Activated CD8-positive, alpha-beta memory T cell treated with anti-CD3 and anti-CD28 coated beads for 48 hours (primary cell): Measurements from ENCODE around the gene IL17F.

Source experiments
- DNase-seq, 3 experiments: peaks; one replicate each; pipeline ENCODE4 v3.0.0-alpha.2; 2020; ENCODE audit warnings: low read depth in 2 of 3, low spot score in 2 of 3

Gene IL17F

GRCh38 chr6:52244400-52244799 lies at the start of gene IL17F:
Gene IL17F (minus strand): TSS chr6:52244500. CDS start chr6:52244429, 71 bp downstream.
- no peak for DNase-seq

DNA sequence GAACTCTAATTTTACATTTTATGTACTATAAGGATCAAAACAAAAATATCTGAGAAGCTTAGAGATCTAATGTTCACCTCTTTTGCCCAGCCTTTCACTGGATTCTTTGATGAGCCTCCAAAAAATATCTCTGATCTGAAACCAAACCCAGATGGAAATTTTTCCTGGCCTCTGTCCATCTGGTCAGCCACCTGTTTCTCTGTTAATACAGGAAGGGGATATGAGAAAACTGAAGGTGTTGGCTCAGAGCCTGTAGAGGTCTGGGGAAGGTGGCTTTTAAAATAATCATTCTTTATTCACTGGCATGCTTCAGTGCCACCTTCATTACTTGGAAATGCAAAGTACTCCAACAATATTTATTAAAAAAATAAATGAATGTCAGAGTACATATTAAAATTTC lies 48.8 kb upstream of the IL17F start:
- no peak for DNase-seq

DNA sequence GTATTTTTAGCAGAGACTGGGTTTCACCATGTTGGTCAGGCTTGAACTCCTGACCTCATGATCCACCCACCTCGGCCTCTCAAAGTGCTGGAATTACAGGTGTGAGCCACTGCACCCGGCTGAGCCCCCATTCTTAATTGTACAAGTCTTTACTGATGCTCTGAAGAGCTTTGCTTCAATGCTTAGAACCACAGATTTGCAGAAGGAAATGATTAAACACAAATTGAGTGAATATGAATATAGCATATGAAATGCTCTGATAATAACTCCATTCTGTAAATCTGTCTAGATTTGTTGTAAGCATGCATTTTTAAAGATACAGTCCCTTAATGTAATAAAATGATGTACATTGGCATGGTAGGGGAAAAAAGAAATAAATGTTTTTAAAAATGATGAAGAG lies 44.5 kb upstream of the IL17F start:
- no peak for DNase-seq

GRCh38 chr6:52288216-52288615 lies 43.9 kb upstream of the IL17F start:
- DNase-seq = no peak

- no peak for DNase-seq
Measured at GRCh38 chr6:52286798-52287432, 42.6 kb upstream of the IL17F start.

- DNase-seq = no peak
Measured at GRCh38 chr6:52285177-52286068, 41.1 kb upstream of the IL17F start.

GRCh38 chr6:52284460-52285176 lies 40.3 kb upstream of the IL17F start, which contains the start of gene MCM3:
Gene MCM3 (minus strand): TSS chr6:52284742. CDS start chr6:52284674, 68 bp downstream.
- DNase-seq = peak; percentile 58 to 92 (median 78)

GRCh38 chr6:52284131-52284459 lies 39.8 kb upstream of the IL17F start:
- DNase-seq = peak; percentile 32 to 43 (median 40)

- DNase-seq = no peak
Measured at GRCh38 chr6:52283111-52283510, 38.8 kb upstream of the IL17F start.

- no peak for DNase-seq
Measured at GRCh38 chr6:52276130-52276529, 31.8 kb upstream of the IL17F start.

DNA sequence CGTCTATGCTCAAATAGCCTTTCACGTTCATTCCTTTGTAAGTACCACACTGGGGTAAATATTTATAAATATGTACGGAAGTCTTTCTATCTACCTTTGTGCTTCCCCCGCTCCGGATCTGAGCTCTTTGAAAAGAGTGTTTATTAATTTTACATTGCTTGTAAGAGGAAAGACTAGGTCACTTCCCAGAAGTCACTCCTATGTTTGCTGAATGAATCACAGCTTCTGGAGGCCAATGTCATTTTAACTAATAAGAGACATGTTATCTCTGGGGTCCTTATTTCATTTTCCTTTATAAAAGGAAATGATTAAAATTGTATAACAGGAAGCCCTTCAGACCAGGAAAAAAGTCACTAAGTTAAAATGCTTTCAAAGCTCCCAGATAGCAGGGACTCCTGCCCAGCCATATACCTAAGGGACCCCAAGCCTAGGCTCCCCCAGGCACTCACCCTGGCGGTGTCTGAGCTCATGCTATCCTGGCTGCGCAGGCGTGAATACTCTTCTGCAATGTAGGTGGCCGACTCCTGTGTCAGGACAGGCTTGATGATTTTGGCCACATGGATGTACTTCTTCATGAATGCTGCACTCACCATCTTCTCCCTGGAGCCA lies 27.7 kb upstream of the IL17F start:
- DNase-seq = no peak

GRCh38 chr6:52263709-52264540 lies 19.6 kb upstream of the IL17F start:
- DNase-seq = peak in 2 of 3 experiments; percentile 25 to 29

- no peak for DNase-seq
Measured at GRCh38 chr6:52262620-52263344, 18.5 kb upstream of the IL17F start.

DNA sequence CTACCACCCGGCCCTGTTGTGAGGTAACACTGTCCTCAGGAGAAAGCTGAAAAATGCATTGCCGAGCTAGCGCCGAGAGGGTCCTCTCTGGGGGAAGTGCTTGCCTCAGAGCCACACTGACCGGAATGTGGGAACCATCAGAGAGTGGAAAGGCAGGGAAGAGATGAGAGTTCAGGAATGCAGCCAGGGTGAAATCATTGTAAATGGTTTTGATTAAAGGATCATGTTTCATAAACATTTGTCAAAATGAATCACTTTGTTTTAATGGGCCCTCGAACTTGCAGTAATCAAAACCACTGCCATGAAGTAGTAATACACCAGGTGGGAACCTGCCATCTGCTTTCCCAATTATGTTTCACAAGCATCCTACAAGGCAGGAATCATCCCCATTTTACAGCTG lies 16.9 kb upstream of the IL17F start:
- no peak for DNase-seq

DNA sequence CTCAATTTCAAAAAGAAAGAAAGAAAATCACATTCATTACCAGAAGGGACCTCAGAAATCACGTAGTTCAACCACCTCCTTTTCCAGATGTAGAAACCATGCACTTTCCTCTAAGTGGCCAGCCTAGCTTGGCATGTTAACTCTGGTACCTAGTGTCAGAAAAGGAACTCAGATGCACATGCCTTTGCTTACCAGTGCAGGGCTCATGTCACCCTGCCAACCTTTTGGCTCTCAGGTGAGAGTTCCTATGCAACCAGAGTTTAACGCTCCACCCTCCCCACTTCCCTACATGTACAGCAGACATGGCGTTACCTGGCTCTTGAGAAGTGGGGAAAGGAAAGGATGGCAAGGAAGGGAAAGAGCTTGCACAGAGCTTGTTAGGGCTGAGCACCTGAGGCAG lies 16.3 kb upstream of the IL17F start:
- no peak for DNase-seq

- DNase-seq = no peak
Measured at GRCh38 chr6:52255434-52255833, 11.1 kb upstream of the IL17F start.

GRCh38 chr6:52254731-52255378 lies 10.6 kb upstream of the IL17F start:
- DNase-seq = no peak

- DNase-seq = peak in 1 of 3 experiments; percentile 13
Measured at GRCh38 chr6:52253494-52253893, 9.2 kb upstream of the IL17F start.

DNA sequence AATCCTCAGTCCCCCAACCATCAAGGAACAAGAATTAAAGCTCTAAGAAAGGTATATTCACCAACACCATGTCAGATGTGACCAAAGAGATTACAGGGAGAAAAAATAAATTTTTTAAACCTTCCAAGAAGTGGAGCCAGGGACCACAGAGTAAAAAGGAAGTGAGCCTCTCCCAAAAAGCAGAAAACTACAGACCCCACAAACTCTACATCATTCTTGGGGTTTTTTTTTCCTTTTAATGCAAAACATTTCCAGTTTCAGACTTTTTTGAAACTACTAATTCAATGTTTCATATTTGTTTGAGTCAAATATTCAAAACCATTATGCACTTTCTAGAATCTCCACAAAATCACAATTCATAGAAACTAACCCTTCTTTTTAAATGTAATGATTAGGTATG lies 6.8 kb upstream of the IL17F start:
- DNase-seq = no peak
